T-cell (primary cell): ENCODE measurements around the gene IRF2. TPM values are rescaled to one million over a fixed set of nuclear protein-coding genes. Genes with fewer than 3 reads are reported as not detected.

Source experiments
- ATAC-seq, 4 experiments: fragments of 200-7000 bp in 3 of 4; fragments of 150-1000 bp in 1 of 4; cut with Tn5 transposase; replicated peaks in 1 of 4; 1 replicate in 3 of 4; 2 replicates in 1 of 4; pipeline ENCODE4 v1.10.0; 2021; ENCODE audit warnings: moderate library complexity in 3 of 4, mild to moderate bottlenecking in 2 of 4, moderate number of reproducible peaks in 1 of 4
- CTCF ChIA-PET, 2 donors: fragments of 300-600 bp; sonication (Branson Sonifier 250); formaldehyde crosslinking; loops; one replicate each; lab custom pipeline; 2022; ENCODE audit warnings: antibody characterized with exemption in 2 of 2; lab: Charles Lee
- POLR2A ChIA-PET, 2 donors: fragments of 300-600 bp; sonication (Branson Sonifier 250); formaldehyde crosslinking; loops; one replicate each; lab custom pipeline; 2022; ENCODE audit warnings: antibody characterized with exemption in 2 of 2; lab: Charles Lee
- DNase-seq, 35 experiments: peaks; one replicate each; pipeline versions ENCODE4 v3.0.0 to v3.0.0-alpha.2; 2013 to 2023
- H3K27ac ChIP-seq: one replicate; pipeline ENCODE4 v1.5.1; 2013; ENCODE audit warnings: low read length
- H3K27me3 ChIP-seq, 2 experiments: replicated peaks in 1 of 2; 1 replicate in 1 of 2; 2 replicates in 1 of 2; pipeline versions ENCODE4 v1.6.1 to v1.7.0; 2013; ENCODE audit warnings: low read length in 1 of 2, mixed read lengths in 1 of 2; ENCODE audit not compliant: control insufficient read depth in 2 of 2, insufficient read depth in 2 of 2; ENCODE audit errors: extremely low read depth in 1 of 2
- H3K36me3 ChIP-seq, 2 donors: 1 replicate in 1 of 2; 2 replicates in 1 of 2; pipeline versions ENCODE4 v1.6.1 to v1.7.0; 2013; ENCODE audit warnings: low read length in 1 of 2; ENCODE audit not compliant: control insufficient read depth in 2 of 2, insufficient read depth in 1 of 2; ENCODE audit errors: extremely low read depth in 1 of 2
- H3K4me1 ChIP-seq, 2 experiments: 1 replicate in 1 of 2; 2 replicates in 1 of 2; pipeline versions ENCODE4 v1.6.1 to v1.7.0; 2013; ENCODE audit warnings: low read length in 2 of 2, mixed read lengths in 1 of 2; ENCODE audit not compliant: insufficient read depth in 2 of 2, control insufficient read depth in 1 of 2; ENCODE audit errors: extremely low read depth in 1 of 2
- H3K4me3 ChIP-seq, 2 donors: 1 replicate in 1 of 2; 2 replicates in 1 of 2; pipeline versions ENCODE4 v1.5.1 to v1.7.0; 2013; ENCODE audit warnings: mild to moderate bottlenecking in 2 of 2, low read length in 1 of 2, moderate library complexity in 1 of 2; ENCODE audit not compliant: control insufficient read depth in 1 of 2; ENCODE audit errors: extremely low read depth in 1 of 2
- H3K9me3 ChIP-seq: 2 replicates; pipeline ENCODE4 v1.7.0; 2013
- H3K27ac Mint-ChIP-seq, 2 donors: one replicate each; pipeline ENCODE4 v1.8.0; 2020 to 2021; ENCODE audit warnings: mild to moderate bottlenecking in 2 of 2, mixed read lengths in 2 of 2
- H3K27me3 Mint-ChIP-seq, 2 donors: one replicate each; pipeline ENCODE4 v1.8.0; 2021 to 2022; ENCODE audit warnings: mixed read lengths in 2 of 2
- H3K36me3 Mint-ChIP-seq: one replicate; pipeline ENCODE4 v1.8.0; 2021; ENCODE audit warnings: mixed read lengths
- H3K4me1 Mint-ChIP-seq, 3 donors: one replicate each; pipeline ENCODE4 v1.8.0; 2020 to 2022; ENCODE audit warnings: mixed read lengths in 3 of 3, mild to moderate bottlenecking in 1 of 3
- H3K4me3 Mint-ChIP-seq, 3 donors: one replicate each; pipeline ENCODE4 v1.8.0; 2020 to 2022; ENCODE audit warnings: mild to moderate bottlenecking in 3 of 3, mixed read lengths in 3 of 3, moderate library complexity in 3 of 3
- H3K9me3 Mint-ChIP-seq, 3 donors: one replicate each; pipeline ENCODE4 v1.8.0; 2020 to 2022; ENCODE audit warnings: mixed read lengths in 3 of 3
- WGBS: methylation state at CpG from one replicate; pipeline ENCODE4 v1.1.5; 2013; ENCODE audit warnings: missing lambda C conversion rate; ENCODE audit not compliant: insufficient coverage; 5-methylcytosine and 5-hydroxymethylcytosine counted together
- total RNA-seq, 35 experiments: library from RNA in 6 of 35; stranded (reverse) in 6 of 35; fragments of 120-200 nt in 1 of 35; gene quantifications; one replicate each; pipeline versions ENCODE4 v1.2.1 to v1.2.4 and lab custom pipeline; 2013 to 2026

Gene IRF2
- total RNA-seq, 5 donors from 2014 or later (not counting 1 experiment from before 2014, with no cell fraction given): 45.5 to 73.4 (median 59.1) TPM

DNA sequence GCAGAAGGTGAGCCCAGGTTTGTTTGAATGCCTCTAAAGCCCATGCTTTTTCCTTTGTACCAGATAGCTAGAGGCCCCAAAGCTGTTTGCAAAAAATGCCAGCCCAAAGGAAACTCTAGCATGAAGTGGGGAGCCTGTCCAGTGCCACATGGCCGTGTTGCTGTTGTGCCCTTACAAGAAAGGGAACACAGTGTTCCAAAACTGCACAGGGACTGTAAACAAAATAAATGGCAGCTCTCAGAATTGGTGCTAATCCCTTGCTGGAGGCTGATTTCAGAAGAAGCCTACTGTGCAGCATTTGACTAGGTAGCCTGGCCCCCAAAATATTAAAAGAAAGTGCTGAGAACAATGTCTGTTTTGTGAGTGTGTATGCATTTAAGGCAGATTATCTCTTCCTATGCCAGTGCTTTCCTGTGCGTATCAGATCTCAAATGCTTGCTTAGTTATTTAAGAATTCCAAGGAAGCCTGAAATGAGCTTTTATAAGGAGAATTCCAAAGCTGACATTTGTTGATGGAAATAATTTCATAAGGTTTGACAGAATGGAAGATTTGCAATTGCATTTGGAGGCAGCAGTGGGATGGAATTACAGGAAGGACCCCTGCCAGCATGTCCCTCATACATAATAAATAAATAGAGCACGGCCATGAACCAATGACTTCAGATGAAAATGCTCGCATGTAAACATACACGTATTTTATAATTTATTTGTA lies 115.7 kb downstream of the IRF2 start:
- ChIA-PET CTCF (no interaction called here), POLR2A (interaction anchor here in 1 of 2 donors (0.6 to 0.7 kb wide), 2 partner anchors 33 to 155 kb away, joined by 7 to 10 read pairs; no protein-coding TSS in a partner anchor)
- H3K9me3 Mint-ChIP-seq: peaks cover 0 to 7% (median 6%) of the 10 kb centered on the region in 3 donors
- H3K27me3 Mint-ChIP-seq: no peaks in the 10 kb centered on the region
- H3K27me3 ChIP-seq: no peaks in the 10 kb centered on the region
- no peak overlapping the region for H3K4me3 ChIP-seq
- H3K4me1 ChIP-seq: peaks cover 4 to 13% of the 10 kb centered on the region in 2 experiments
- ATAC-seq (no peak), DNase-seq (no peak)
- H3K27ac ChIP-seq: no peak overlapping the region
- WGBS: 96% methylated on average over 3 of the region's 5 CpGs
- no peak overlapping the region for H3K4me3 Mint-ChIP-seq
- no peaks in the 10 kb centered on the region for H3K36me3 ChIP-seq
- H3K9me3 ChIP-seq: no peaks in the 10 kb centered on the region
- peaks cover 10 to 12% (median 11%) of the 10 kb centered on the region in 3 donors for H3K4me1 Mint-ChIP-seq
- no peak overlapping the region for H3K27ac Mint-ChIP-seq
- H3K36me3 Mint-ChIP-seq: no peaks in the 10 kb centered on the region

DNA sequence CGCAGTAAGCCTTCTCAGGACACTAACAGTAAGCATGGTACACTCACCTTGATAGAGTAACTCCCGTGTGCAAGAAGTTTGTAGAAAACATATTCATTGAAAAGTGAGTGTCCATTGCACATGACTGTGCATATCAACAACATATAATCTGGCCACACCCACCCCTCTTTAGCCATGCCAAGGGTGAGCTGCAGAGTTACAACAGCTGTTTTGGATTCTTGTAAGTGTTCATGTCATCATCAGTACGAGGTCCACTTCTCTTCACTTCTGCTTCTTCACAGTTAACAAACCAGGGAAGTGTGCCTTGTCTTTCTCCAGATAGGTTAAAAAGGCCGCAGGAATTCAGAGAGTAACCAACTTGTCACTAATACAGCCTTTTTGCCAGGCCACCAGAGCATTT lies 116.6 kb downstream of the IRF2 start:
- no peak for ATAC-seq
- no peak for DNase-seq
- peaks cover 10 to 15% (median 13%) of the 10 kb centered on the region in 3 donors for H3K4me1 Mint-ChIP-seq
- no peak overlapping the region for H3K27ac ChIP-seq
- H3K27ac Mint-ChIP-seq: no peak overlapping the region
- ChIA-PET CTCF (no interaction called here), POLR2A (no interaction called here)
- H3K4me3 ChIP-seq: no peak overlapping the region
- H3K27me3 ChIP-seq: no peaks in the 10 kb centered on the region
- H3K27me3 Mint-ChIP-seq: no peaks in the 10 kb centered on the region
- H3K36me3 Mint-ChIP-seq: no peaks in the 10 kb centered on the region
- 100% methylated on average over 1 of the region's 4 CpGs for WGBS
- no peak overlapping the region for H3K4me3 Mint-ChIP-seq
- no peaks in the 10 kb centered on the region for H3K9me3 ChIP-seq
- H3K4me1 ChIP-seq: peaks cover 4 to 14% of the 10 kb centered on the region in 2 experiments
- no peaks in the 10 kb centered on the region for H3K36me3 ChIP-seq
- H3K9me3 Mint-ChIP-seq: peaks cover 0 to 7% (median 6%) of the 10 kb centered on the region in 3 donors

DNA sequence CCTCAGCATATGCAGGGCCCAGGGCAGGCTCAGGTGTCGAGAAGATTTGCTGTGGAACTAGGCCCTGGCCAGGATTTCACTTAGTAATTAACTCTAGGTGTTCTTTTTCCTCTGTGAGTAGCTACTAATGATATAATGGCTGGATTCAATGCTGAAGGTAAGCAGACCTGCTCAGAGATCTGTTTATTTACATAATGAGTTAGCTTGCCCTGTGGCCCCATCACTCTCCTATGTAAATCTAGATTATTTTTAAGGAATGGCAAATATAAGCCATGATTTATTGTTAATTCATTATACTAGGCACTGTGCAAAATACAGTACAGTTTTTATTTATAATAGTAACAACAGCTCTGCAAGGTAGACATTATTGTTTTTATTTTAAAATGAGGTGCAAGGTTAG lies 117.2 kb downstream of the IRF2 start:
- Mint-ChIP-seq H3K4me1 (peaks cover 10 to 15% (median 13%) of the 10 kb centered on the region in 3 donors), H3K9me3 (peaks cover 0 to 7% (median 6%) of the 10 kb centered on the region in 3 donors), H3K27me3 (no peaks in the 10 kb centered on the region), H3K4me3 (no peak overlapping the region), H3K36me3 (no peaks in the 10 kb centered on the region), H3K27ac (no peak overlapping the region)
- ATAC-seq (no peak), DNase-seq (no peak)
- CTCF ChIA-PET: no interaction called here
- no peak overlapping the region for H3K27ac ChIP-seq
- no peaks in the 10 kb centered on the region for H3K36me3 ChIP-seq
- H3K4me1 ChIP-seq: peaks cover 4 to 14% of the 10 kb centered on the region in 2 experiments
- H3K4me3 ChIP-seq: no peak overlapping the region
- no peaks in the 10 kb centered on the region for H3K27me3 ChIP-seq
- no peaks in the 10 kb centered on the region for H3K9me3 ChIP-seq
- POLR2A ChIA-PET: no interaction called here
- 80% methylated on average over 1 of the region's 1 CpG for WGBS

DNA sequence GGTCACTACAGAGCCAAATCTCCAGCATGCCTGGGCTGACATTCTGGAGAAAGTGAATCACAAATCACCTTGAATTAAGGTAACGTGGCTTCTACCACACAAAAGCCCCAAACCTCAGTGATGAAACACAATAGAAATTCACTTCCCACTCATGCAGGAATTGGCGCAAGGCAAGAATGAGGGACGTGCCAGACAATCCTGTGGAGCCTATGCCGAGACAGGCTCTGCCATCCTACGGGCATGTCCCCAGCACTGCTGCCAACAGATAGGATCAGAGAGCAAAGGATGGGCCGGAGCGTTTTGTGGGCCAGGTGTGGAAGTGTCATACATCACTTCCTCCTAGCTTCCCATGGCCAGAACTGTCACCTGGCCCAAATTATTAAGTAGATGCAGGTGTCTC lies 118.0 kb downstream of the IRF2 start:
- no peaks in the 10 kb centered on the region for H3K9me3 ChIP-seq
- DNase-seq (no peak), ATAC-seq (no peak)
- Mint-ChIP-seq H3K27ac (peak overlapping the region in 1 of 2 donors; percentile 30), H3K4me1 (peaks cover 10 to 15% (median 13%) of the 10 kb centered on the region in 3 donors), H3K4me3 (no peak overlapping the region), H3K9me3 (peaks cover 0 to 7% (median 6%) of the 10 kb centered on the region in 3 donors), H3K36me3 (no peaks in the 10 kb centered on the region), H3K27me3 (no peaks in the 10 kb centered on the region)
- H3K27me3 ChIP-seq: no peaks in the 10 kb centered on the region
- 93% methylated on average over 3 of the region's 7 CpGs for WGBS
- CTCF ChIA-PET: interaction anchor here in 1 of 2 donors (0.6 kb wide), 1 partner anchor 1428 kb away, joined by 4 read pairs; no protein-coding TSS in a partner anchor
- peaks cover 4 to 14% of the 10 kb centered on the region in 2 experiments for H3K4me1 ChIP-seq
- H3K4me3 ChIP-seq: no peak overlapping the region
- H3K27ac ChIP-seq: no peak overlapping the region
- no peaks in the 10 kb centered on the region for H3K36me3 ChIP-seq
- POLR2A ChIA-PET: no interaction called here

DNA sequence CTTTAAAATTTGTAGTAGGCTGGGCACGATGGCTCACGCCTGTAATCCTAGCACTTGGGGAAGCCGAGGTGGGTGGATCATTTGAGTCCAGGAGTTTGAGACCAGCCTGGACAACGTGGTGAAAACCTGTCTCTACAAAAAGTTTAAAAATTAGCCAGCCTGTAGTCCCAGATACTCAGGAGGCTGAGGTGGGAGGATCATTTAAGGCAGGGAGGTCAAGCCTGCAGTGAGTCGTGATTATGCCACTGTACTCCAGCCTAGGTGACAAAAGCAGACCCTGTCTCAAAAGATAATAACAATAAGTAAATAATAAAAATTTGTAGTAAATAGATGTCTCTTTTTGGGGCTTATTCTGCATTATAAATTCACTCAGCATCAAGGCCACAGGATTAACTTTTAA lies 118.5 kb downstream of the IRF2 start:
- Mint-ChIP-seq H3K4me3 (no peak overlapping the region), H3K36me3 (no peaks in the 10 kb centered on the region), H3K27me3 (no peaks in the 10 kb centered on the region), H3K27ac (peak overlapping the region in 1 of 2 donors; percentile 30), H3K9me3 (peaks cover 0 to 7% (median 6%) of the 10 kb centered on the region in 3 donors), H3K4me1 (peaks cover 10 to 15% (median 13%) of the 10 kb centered on the region in 3 donors)
- H3K4me1 ChIP-seq: peaks cover 4 to 14% of the 10 kb centered on the region in 2 experiments
- ATAC-seq: no peak
- H3K27me3 ChIP-seq: no peaks in the 10 kb centered on the region
- H3K27ac ChIP-seq: no peak overlapping the region
- no peaks in the 10 kb centered on the region for H3K36me3 ChIP-seq
- WGBS: 90% methylated on average over 4 of the region's 5 CpGs
- ChIA-PET POLR2A (no interaction called here), CTCF (interaction anchor here in 1 of 2 donors (0.6 kb wide), 1 partner anchor 1550 kb away, joined by 3 read pairs; no protein-coding TSS in a partner anchor)
- H3K9me3 ChIP-seq: no peaks in the 10 kb centered on the region
- DNase-seq: no peak
- H3K4me3 ChIP-seq: no peak overlapping the region

DNA sequence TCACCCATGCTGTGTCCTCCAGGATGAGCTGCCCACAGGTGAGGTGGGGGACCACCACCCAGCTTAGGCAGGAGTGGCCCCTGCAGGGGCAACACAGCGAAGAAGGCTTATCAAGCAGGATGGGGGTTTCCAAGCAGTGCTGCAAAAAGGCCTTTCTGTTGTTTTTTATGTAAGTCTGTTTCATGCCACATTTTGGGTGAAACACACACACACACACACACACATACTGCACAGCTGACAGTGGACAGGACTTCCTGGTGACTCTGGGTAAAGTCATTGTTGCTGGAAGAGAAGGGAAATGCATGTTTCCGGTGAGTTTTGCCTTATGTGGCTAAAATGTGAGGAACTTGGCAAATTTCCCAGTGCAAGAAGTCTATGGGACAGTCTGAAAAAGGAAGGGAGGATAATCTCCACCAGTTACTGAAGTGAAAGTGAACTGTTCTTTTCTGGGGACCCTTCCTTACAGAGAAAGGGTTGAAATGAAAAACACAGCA lies 119.2 kb downstream of the IRF2 start:
- Histone ChIP-seq H3K9me3 (no peaks in the 10 kb centered on the region), H3K36me3 (no peaks in the 10 kb centered on the region), H3K4me1 (peaks cover 4 to 14% of the 10 kb centered on the region in 2 experiments), H3K4me3 (no peak overlapping the region), H3K27ac (no peak overlapping the region), H3K27me3 (no peaks in the 10 kb centered on the region)
- peaks cover 10 to 15% (median 13%) of the 10 kb centered on the region in 3 donors for H3K4me1 Mint-ChIP-seq
- ATAC-seq (peak in 2 of 4 experiments; percentile 47 to 76), DNase-seq (peak in 25 of 35 experiments; percentile 1 to 43 (median 18))
- H3K4me3 Mint-ChIP-seq: no peak overlapping the region
- 14% methylated on average over 1 of the region's 2 CpGs for WGBS
- H3K9me3 Mint-ChIP-seq: peaks cover 0 to 7% (median 6%) of the 10 kb centered on the region in 3 donors
- ChIA-PET POLR2A (no interaction called here), CTCF (interaction anchor here (0.6 to 1.0 kb wide), 3 partner anchors 17 to 72 kb away, joined by 3 to 4 read pairs (median 3); no protein-coding TSS in a partner anchor)
- no peaks in the 10 kb centered on the region for H3K27me3 Mint-ChIP-seq
- H3K36me3 Mint-ChIP-seq: no peaks in the 10 kb centered on the region
- peak overlapping the region; percentile 36 to 74 for H3K27ac Mint-ChIP-seq
